Kidney epithelial cell (primary cell): Measurements from ENCODE around the gene SYNM. TPM values are rescaled to one million over a fixed set of nuclear protein-coding genes. Genes with fewer than 3 reads are reported as not detected.

Experiments used
- DNase-seq: peaks from one replicate; pipeline ENCODE4 v3.0.0-alpha.2; 2010; ENCODE audit warnings: low read depth
- H3K27me3 ChIP-seq: 2 replicates; pipeline ENCODE4 v1.6.0; 2011; ENCODE audit warnings: low read length; ENCODE audit not compliant: control insufficient read depth, insufficient read depth
- H3K36me3 ChIP-seq: 2 replicates; pipeline ENCODE4 v1.5.1; 2011; ENCODE audit warnings: low read length; ENCODE audit not compliant: control insufficient read depth, insufficient read depth
- H3K4me3 ChIP-seq: 2 replicates; pipeline ENCODE4 v1.5.1; 2011; ENCODE audit warnings: low read depth, mild to moderate bottlenecking, control low read depth, low read length
- CTCF ChIP-seq: IDR thresholded peaks from 2 replicates; pipeline ENCODE4 v1.5.1; 2011; ENCODE audit warnings: mild to moderate bottlenecking, moderate library complexity, low read length, control low read depth, inconsistent platforms; ENCODE audit not compliant: insufficient read depth, poor library complexity, severe bottlenecking
- total RNA-seq: library from RNA; depleted of rRNA; stranded (reverse); fragments of >200 nt; gene quantifications from 2 replicates; pipeline ENCODE4 v1.2.3, GENCODE V29; 2015

Gene SYNM
- total RNA-seq, 1 donor from 2014 or later = 3.9 TPM

DNA sequence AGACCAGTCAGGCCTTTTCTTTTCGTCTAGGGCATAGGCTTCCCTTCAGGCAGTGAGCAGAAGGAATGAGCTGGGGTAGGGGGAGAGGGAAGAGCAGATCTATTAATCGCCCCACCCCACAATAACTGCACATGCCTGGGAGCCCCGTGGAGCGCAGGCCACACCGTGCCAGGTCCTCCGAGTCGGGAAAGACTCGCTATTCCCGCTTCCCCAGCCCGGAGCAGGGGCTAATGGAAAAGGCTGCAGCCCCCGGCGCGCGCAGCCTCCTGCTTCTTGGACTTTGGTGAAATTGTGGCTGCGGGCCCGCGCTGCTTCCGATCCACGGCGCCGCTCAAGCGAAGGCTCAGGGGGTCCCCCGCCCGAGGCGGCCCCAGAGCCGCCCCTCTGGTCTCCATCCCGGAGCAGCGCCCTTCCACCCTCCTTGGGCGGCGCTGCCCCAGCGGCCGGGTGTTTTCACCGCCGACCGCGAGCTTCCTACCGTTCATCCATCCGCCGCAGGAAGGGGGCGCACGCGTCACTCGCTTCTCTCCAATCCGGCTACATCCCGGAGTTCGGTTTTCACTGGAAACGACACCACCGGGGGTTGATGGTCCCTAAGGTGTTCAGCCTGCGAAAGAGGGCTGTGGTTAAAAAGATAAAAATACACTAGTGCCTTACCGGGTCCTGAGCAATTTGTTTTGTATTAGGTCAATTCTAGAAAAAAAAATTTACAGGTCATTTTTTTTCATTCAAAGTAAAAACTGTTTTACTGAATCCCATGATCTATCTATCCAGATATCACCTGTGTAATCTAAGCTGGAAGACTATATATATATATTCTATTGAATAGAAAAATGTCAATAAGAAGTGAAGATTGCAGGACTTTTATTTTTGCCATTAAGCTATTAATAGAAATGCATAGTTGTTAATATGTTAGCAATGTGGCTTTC, 4.4 kb upstream of the SYNM start:
- DNase-seq = no peak
- Histone ChIP-seq H3K36me3 (no peaks in the 10 kb centered on the region), H3K27me3 (peaks cover 28% of the 10 kb centered on the region), H3K4me3 (peak overlapping the region; percentile 22)
- peak; percentile 88 for TF ChIP-seq CTCF

DNA sequence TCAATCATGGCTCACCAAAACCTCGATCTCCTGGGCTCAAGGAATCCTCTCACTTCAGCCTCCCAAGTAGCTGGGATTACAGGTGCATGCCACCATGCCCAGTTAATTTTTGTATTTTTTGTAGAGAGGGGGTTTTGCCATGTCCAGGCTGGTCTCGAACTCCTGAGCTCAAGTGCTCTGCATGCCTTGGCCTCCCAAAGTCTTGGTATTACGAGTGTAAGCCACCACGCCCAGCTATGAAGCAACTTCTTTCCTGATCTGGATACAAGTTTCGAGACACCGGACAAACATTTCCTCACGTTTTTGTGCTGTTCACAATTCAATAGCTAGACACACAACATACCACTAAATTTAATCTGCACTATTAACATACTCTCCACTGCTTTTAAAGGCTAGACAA, 3.4 kb upstream of the SYNM start:
- TF ChIP-seq CTCF = no peak
- Histone ChIP-seq H3K27me3 (peaks cover 33% of the 10 kb centered on the region), H3K36me3 (no peaks in the 10 kb centered on the region)

GRCh38 chr15:99102332-99103235, 2.3 kb upstream of the SYNM start:
- H3K36me3 ChIP-seq = no peaks in the 10 kb centered on the region
- no peak for TF ChIP-seq CTCF
- no peak for DNase-seq
- no peak overlapping the region for H3K4me3 ChIP-seq
- peaks cover 33% of the 10 kb centered on the region for H3K27me3 ChIP-seq

More for the DNA sequence above, 3.4 kb upstream of the SYNM start:
- no peak for DNase-seq
- H3K4me3 ChIP-seq = no peak overlapping the region

- no peak overlapping the region for H3K4me3 ChIP-seq
- H3K36me3 ChIP-seq = no peaks in the 10 kb centered on the region
- no peak for TF ChIP-seq CTCF
- DNase-seq = no peak
- peaks cover 33% of the 10 kb centered on the region for H3K27me3 ChIP-seq
Measured at GRCh38 chr15:99103279-99103678, 1.6 kb upstream of the SYNM start.

DNA sequence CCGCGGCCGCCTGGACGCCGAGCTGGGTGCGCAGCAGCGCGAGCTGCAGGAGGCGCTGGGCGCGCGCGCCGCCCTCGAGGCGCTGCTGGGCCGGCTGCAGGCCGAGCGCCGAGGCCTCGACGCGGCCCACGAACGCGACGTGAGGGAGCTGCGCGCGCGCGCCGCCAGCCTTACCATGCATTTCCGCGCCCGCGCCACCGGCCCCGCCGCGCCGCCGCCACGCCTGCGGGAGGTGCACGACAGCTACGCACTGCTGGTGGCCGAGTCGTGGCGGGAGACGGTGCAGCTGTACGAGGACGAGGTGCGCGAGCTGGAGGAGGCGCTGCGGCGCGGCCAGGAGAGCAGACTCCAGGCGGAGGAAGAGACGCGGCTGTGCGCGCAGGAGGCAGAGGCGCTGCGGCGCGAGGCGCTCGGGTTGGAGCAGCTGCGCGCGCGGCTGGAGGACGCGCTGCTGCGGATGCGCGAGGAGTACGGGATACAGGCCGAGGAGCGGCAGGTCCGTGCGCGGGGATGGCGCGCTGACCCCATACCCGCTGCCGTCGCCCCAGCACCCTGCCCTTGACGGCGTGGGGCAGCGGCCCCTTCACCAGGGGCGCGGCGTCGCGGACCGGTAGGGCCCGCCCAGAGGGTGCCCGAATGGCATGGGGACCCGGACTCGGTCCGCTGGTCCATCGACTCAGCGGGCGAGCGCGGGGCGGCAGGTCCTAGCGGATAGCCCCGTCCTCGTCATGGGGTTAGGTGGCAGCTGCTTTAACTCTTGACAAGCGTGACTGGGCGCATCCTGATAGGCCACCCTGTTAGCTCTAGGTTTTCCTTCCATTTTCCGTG, 848 bp downstream of the SYNM start:
- peaks cover 22% of the 10 kb centered on the region for H3K27me3 ChIP-seq
- DNase-seq = no peak
- H3K4me3 ChIP-seq = peak overlapping the region; percentile 40
- TF ChIP-seq CTCF = no peak
- H3K36me3 ChIP-seq = no peaks in the 10 kb centered on the region
